ENCODE data around the gene FER. TPM values are rescaled to one million over a fixed set of nuclear protein-coding genes. Genes with fewer than 3 reads are reported as not detected.

Gene FER
- total RNA-seq, 2 donors from 2014 or later = 9.5 to 9.9 TPM

DNA sequence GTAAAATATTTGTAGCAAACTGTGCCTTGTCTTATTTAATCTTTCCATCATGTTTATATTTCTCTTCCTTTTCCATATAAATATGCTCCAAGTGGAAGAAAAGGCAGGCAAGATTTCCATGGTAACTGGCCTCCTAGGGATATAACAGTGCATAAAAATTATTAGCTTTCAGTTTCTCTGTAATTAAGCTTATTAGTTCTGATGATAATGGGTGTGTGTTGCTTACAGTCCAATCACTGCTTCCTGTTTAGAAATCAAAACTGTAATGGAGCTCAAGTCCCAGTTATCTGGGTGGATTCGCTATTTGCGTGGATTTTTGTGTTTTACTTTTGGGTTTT lies 449.1 kb downstream of the FER start:
- peaks cover 4% of the 10 kb centered on the region for H3K27me3 Mint-ChIP-seq
- H3K27ac Mint-ChIP-seq = no peak overlapping the region
- no peaks in the 10 kb centered on the region for H3K36me3 Mint-ChIP-seq (ENCODE audit: low read depth)
- H3K4me1 Mint-ChIP-seq = no peaks in the 10 kb centered on the region
- no peaks in the 10 kb centered on the region for H3K9me3 Mint-ChIP-seq
- no peak overlapping the region for H3K4me3 Mint-ChIP-seq
- ATAC-seq (replicated peaks) = no peak

- no peak for ATAC-seq (replicated peaks)
- Mint-ChIP-seq H3K27ac (no peak overlapping the region), H3K9me3 (peaks cover 3% of the 10 kb centered on the region), H3K4me1 (no peaks in the 10 kb centered on the region), H3K36me3 (ENCODE audit: low read depth) (no peaks in the 10 kb centered on the region), H3K27me3 (peaks cover 8% of the 10 kb centered on the region), H3K4me3 (no peak overlapping the region)
Observed at GRCh38 chr5:109199289-109199688, 451.6 kb downstream of the FER start.

GRCh38 chr5:109199799-109200620 lies 452.3 kb downstream of the FER start:
- no peak overlapping the region for H3K4me3 Mint-ChIP-seq
- ATAC-seq (replicated peaks) = no peak
- no peaks in the 10 kb centered on the region for H3K4me1 Mint-ChIP-seq
- H3K36me3 Mint-ChIP-seq (ENCODE audit: low read depth) = no peaks in the 10 kb centered on the region
- peaks cover 6% of the 10 kb centered on the region for H3K9me3 Mint-ChIP-seq
- H3K27me3 Mint-ChIP-seq = peaks cover 8% of the 10 kb centered on the region
- no peak overlapping the region for H3K27ac Mint-ChIP-seq

- Mint-ChIP-seq H3K4me3 (no peak overlapping the region), H3K9me3 (peaks cover 12% of the 10 kb centered on the region), H3K4me1 (no peaks in the 10 kb centered on the region), H3K36me3 (ENCODE audit: low read depth) (no peaks in the 10 kb centered on the region), H3K27me3 (peaks cover 21% of the 10 kb centered on the region), H3K27ac (no peak overlapping the region)
- ATAC-seq (replicated peaks) = no peak
Observed at GRCh38 chr5:109215040-109215439, 467.3 kb downstream of the FER start.

DNA sequence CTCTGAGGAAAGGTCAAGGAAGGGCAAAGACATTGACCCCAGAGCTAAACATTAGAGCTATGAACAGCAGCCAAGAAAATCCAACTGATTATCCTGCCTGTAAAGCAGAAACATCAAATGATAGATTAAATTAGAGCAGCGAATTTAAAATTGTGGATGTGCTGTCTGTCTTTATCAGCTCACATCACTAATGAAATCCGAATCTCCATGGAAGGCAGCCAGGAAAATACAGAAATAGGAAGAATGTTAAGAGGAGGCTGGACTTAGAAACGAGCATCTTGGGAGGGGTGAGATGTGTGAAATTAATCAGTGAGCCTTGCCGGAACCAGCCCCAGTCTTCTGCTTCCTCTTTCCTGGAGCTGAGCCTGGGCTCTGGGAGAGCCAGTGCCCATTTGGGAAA lies 471.1 kb downstream of the FER start:
- Mint-ChIP-seq H3K4me3 (no peak overlapping the region), H3K9me3 (no peaks in the 10 kb centered on the region), H3K4me1 (no peaks in the 10 kb centered on the region), H3K27me3 (peaks cover 18% of the 10 kb centered on the region), H3K27ac (no peak overlapping the region), H3K36me3 (ENCODE audit: low read depth) (no peaks in the 10 kb centered on the region)
- no peak for ATAC-seq (replicated peaks)

DNA sequence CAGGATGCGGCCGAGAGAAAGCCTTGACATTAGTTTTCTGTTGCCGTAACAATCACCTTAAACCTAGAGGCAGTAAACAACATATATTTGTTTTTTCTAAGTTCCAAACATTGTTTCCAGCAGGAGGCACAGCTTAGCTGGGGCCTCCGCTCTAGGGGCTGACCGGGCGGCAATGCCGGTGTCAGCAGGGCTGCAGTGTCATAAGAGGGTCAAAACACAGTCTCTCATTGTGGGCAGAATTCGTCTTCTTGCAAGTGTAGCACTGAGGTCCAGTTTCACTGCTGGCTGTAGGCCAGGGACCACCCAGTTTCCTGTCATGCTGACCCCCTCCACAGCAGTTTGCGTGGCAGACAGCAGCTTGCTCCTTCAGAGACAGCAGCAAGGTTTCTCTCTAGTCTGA lies 475.8 kb downstream of the FER start:
- no peaks in the 10 kb centered on the region for H3K36me3 Mint-ChIP-seq (ENCODE audit: low read depth)
- H3K9me3 Mint-ChIP-seq = no peaks in the 10 kb centered on the region
- peaks cover 5% of the 10 kb centered on the region for H3K27me3 Mint-ChIP-seq
- no peak overlapping the region for H3K4me3 Mint-ChIP-seq
- no peak overlapping the region for H3K27ac Mint-ChIP-seq
- ATAC-seq (replicated peaks) = no peak
- no peaks in the 10 kb centered on the region for H3K4me1 Mint-ChIP-seq

GRCh38 chr5:109224276-109224882 lies 476.7 kb downstream of the FER start:
- ATAC-seq (replicated peaks) = no peak
- H3K27me3 Mint-ChIP-seq = no peaks in the 10 kb centered on the region
- H3K27ac Mint-ChIP-seq = no peak overlapping the region
- H3K4me3 Mint-ChIP-seq = no peak overlapping the region
- H3K9me3 Mint-ChIP-seq = no peaks in the 10 kb centered on the region
- H3K36me3 Mint-ChIP-seq (ENCODE audit: low read depth) = no peaks in the 10 kb centered on the region
- H3K4me1 Mint-ChIP-seq = no peaks in the 10 kb centered on the region

- Mint-ChIP-seq H3K27me3 (peaks cover 2% of the 10 kb centered on the region), H3K27ac (no peak overlapping the region), H3K4me3 (no peak overlapping the region), H3K4me1 (no peaks in the 10 kb centered on the region), H3K36me3 (ENCODE audit: low read depth) (no peaks in the 10 kb centered on the region), H3K9me3 (no peaks in the 10 kb centered on the region)
- no peak for ATAC-seq (replicated peaks)
Observed at GRCh38 chr5:109225716-109226625, 478.3 kb downstream of the FER start.

DNA sequence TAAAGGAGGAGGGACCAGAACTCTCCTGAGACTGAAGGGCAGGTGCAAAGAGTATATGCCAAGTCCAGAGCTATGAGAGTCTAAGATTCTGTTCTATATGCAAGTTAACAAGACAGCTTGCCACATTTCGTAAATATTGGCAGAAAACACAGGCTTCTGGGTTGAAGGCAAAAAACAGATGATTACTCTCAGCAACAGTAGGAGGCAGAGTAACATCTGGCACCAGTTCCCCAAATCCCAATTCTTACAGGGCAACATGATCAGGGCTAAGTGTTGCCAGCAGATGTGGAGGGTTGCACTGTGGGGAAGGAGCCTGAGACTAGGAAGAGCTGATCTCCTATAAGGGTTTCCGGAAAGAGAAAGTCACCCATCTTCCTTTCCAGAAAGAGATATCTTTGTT lies 482.7 kb downstream of the FER start:
- Mint-ChIP-seq H3K27me3 (peaks cover 7% of the 10 kb centered on the region), H3K27ac (no peak overlapping the region), H3K9me3 (peaks cover 5% of the 10 kb centered on the region), H3K36me3 (ENCODE audit: low read depth) (no peaks in the 10 kb centered on the region), H3K4me1 (no peaks in the 10 kb centered on the region), H3K4me3 (no peak overlapping the region)
- no peak for ATAC-seq (replicated peaks)

GRCh38 chr5:109231331-109231730 lies 483.6 kb downstream of the FER start:
- Mint-ChIP-seq H3K27ac (no peak overlapping the region), H3K9me3 (peaks cover 8% of the 10 kb centered on the region), H3K36me3 (ENCODE audit: low read depth) (no peaks in the 10 kb centered on the region), H3K4me3 (no peak overlapping the region), H3K4me1 (no peaks in the 10 kb centered on the region), H3K27me3 (peaks cover 7% of the 10 kb centered on the region)
- ATAC-seq (replicated peaks) = no peak

DNA sequence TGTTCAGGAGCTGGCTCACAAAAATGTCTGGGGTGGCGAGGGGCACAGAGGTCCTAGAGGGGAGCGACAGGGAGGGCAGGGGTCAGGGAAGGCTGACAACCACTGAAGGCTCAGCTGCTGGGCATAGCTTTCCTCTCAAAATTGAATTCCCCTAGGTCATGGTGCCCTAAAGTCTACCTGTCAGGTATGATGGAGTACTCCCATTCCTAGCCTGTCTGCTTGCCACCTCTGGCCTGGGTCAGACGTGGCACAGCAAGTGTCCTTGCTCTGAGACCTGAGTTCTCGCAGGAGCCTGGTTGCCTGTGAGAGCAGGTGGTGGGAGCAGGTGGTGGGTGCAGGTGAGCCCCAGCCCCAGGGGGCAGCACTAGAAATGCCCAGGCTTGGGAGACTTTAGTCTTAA lies 486.7 kb downstream of the FER start:
- H3K27ac Mint-ChIP-seq = no peak overlapping the region
- H3K36me3 Mint-ChIP-seq (ENCODE audit: low read depth) = no peaks in the 10 kb centered on the region
- H3K9me3 Mint-ChIP-seq = peaks cover 9% of the 10 kb centered on the region
- H3K27me3 Mint-ChIP-seq = peaks cover 7% of the 10 kb centered on the region
- H3K4me1 Mint-ChIP-seq = no peaks in the 10 kb centered on the region
- H3K4me3 Mint-ChIP-seq = no peak overlapping the region
- ATAC-seq (replicated peaks) = no peak

DNA sequence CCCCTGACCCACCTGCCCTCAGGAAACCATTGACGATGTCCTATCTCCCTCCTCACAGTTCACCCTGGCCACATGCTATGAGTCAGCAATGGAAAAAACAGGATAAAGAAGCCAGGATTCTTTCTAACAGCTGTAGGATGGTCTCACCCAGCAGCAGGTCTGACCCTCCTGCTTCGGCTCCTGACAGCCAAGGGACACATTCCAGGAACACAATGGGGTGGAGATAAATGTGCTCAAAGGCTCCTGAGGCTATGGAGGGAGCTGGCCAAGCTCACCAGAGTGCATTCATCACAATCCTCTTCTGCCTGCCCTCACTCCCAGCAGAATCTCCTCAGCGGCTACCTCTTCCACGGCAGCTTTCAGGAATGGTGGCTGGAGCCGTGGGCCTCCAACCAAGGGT lies 491.8 kb downstream of the FER start:
- peaks cover 9% of the 10 kb centered on the region for H3K9me3 Mint-ChIP-seq
- H3K27me3 Mint-ChIP-seq = peaks cover 3% of the 10 kb centered on the region
- no peaks in the 10 kb centered on the region for H3K36me3 Mint-ChIP-seq (ENCODE audit: low read depth)
- H3K4me1 Mint-ChIP-seq = no peaks in the 10 kb centered on the region
- H3K4me3 Mint-ChIP-seq = no peak overlapping the region
- no peak overlapping the region for H3K27ac Mint-ChIP-seq
- ATAC-seq (replicated peaks) = no peak

DNA sequence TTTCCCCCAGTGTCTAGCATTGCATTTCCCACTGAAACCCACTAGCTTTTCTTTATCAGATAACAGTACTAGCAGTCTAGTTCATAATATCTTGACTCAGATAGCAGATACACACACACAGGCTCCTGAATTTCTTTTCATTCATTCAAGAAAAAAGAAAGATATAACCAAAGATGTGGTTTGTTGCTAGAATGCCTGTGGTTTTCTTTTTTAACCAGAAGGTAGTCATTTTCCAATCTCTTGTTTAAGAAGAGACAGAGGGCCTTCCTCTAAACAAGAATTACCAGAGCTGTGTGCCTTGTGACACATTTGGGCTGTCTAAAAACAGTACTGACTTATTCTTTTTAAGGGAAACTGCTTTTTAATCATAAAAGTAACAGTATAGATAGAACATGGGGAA lies 494.8 kb downstream of the FER start:
- Mint-ChIP-seq H3K4me3 (no peak overlapping the region), H3K9me3 (peaks cover 10% of the 10 kb centered on the region), H3K27me3 (peaks cover 4% of the 10 kb centered on the region), H3K4me1 (no peaks in the 10 kb centered on the region), H3K36me3 (ENCODE audit: low read depth) (no peaks in the 10 kb centered on the region), H3K27ac (no peak overlapping the region)
- peak; percentile 67 for ATAC-seq (replicated peaks)

- no peak overlapping the region for H3K27ac Mint-ChIP-seq
- no peaks in the 10 kb centered on the region for H3K4me1 Mint-ChIP-seq
- ATAC-seq (replicated peaks) = no peak
- H3K27me3 Mint-ChIP-seq = peaks cover 4% of the 10 kb centered on the region
- peaks cover 14% of the 10 kb centered on the region for H3K9me3 Mint-ChIP-seq
- H3K36me3 Mint-ChIP-seq (ENCODE audit: low read depth) = no peaks in the 10 kb centered on the region
- no peak overlapping the region for H3K4me3 Mint-ChIP-seq
Observed at GRCh38 chr5:109246395-109246794, 498.7 kb downstream of the FER start.

Data from activated T-helper 17 cell treated with anti-CD3 and anti-CD28 coated beads, Interleukin-2, amount 50 U/mL, for 72 hours (primary cell).